ENCODE results near the gene CCNL2.

CCNL2 gene

DNA sequence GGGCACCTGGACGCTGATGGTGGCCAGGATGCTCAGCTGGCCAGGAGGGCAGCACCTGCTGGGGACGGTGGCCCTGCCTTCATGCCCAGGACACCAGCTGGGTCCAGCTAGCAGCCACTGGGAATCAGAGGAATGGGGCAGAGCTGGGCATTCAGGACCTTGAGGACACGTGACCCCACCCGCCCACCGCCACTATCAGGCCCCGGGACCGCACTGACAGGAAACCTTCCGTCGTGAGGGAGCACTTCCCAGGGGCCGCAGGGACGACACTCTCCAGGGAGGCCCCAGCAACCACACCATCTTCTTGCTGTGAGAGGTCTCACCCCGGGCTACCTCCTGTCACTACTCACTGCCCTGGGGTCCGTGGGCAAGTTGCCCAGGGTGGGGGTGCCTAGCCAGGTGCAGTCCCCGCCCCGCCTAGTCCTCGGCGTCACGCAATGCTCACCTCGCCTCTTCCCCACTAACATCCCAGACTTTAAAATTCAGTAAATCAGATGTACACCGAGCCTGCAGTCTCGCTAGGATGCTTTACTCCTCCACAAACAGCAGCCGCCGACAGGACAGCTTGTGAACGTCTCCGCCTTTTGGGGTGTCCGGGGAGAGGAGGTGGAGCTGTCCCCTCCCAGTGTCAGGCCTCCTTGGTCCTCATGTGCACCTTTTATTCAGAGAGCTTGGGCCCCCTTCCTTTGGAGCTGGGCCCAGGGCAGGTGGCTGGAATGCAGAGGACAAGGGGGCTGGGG is 41.3 kb upstream of the CCNL2 start (continued):
- peak; percentile 49; the same call in 1 of the 2 replicates for TF ChIP-seq BCL11B (tag by site-specific recombination; IDR thresholded peaks at IDR 0.05; ENCODE audit: low read depth)

GRCh38 chr1:1439546-1440261 is 40.6 kb upstream of the CCNL2 start:
- Histone ChIP-seq H3K27ac (ENCODE audit: extremely low read depth, low read depth, low read length) (no peak overlapping the region), H3K9me3 (ENCODE audit: control insufficient read depth, insufficient read depth, low read depth, low read length) (no peaks in the 10 kb centered on the region), H3K4me3 (ENCODE audit: low read depth, low read length) (no peak overlapping the region), H3K36me3 (ENCODE audit: control insufficient read depth in 2 of 2, insufficient read depth in 1 of 2, low read length in 2 of 2) (peaks cover 0 to 9% of the 10 kb centered on the region in 2 experiments; a peak in 1 of 3 replicates), H3K4me1 (ENCODE audit: control insufficient read depth, insufficient read depth, low read length) (no peaks in the 10 kb centered on the region)
- ChIA-PET CTCF (interaction anchor here (0.7 to 2.9 kb wide), 4 partner anchors 11 to 424 kb away, joined by 3 to 14 read pairs (median 4); no protein-coding TSS in a partner anchor), POLR2A (no interaction called here)
- TF ChIP-seq ZNF830 (tag by site-specific recombination; IDR thresholded peaks at IDR 0.05; ENCODE audit: low read depth) (no peak), INSM2 (tag by site-specific recombination; IDR thresholded peaks at IDR 0.05) (no peak), PATZ1 (tag by site-specific recombination; IDR thresholded peaks at IDR 0.05) (no peak), ZNF621 (tag by site-specific recombination; IDR thresholded peaks at IDR 0.05) (no peak), ZFP3 (tag by site-specific recombination; IDR thresholded peaks at IDR 0.05; ENCODE audit: low read depth) (no peak), ZBTB7A (tag by site-specific recombination; IDR thresholded peaks at IDR 0.05; ENCODE audit: low read depth) (no peak), SP7 (tag by site-specific recombination; IDR thresholded peaks at IDR 0.05) (no peak), ZNF501 (tag by site-specific recombination; IDR thresholded peaks at IDR 0.05) (no peak), ZNF629 (tag by site-specific recombination; IDR thresholded peaks at IDR 0.05) (no peak), KLF8 (tag by site-specific recombination; IDR thresholded peaks at IDR 0.05) (no peak), ZNF37A (tag by site-specific recombination; IDR thresholded peaks at IDR 0.05) (no peak), ZNF391 (tag by site-specific recombination; IDR thresholded peaks at IDR 0.05; ENCODE audit: borderline replicate concordance, low read depth) (no peak), REPIN1 (tag by site-specific recombination; IDR thresholded peaks at IDR 0.05; ENCODE audit: low read depth) (no peak), ZNF19 (tag by site-specific recombination; IDR thresholded peaks at IDR 0.05; ENCODE audit: low read depth) (no peak)

GRCh38 chr1:1438531-1439381 is 39.6 kb upstream of the CCNL2 start:
- POLR2A ChIA-PET: no interaction called here
- no peaks in the 10 kb centered on the region for H3K9me3 ChIP-seq (ENCODE audit: control insufficient read depth, insufficient read depth, low read depth, low read length)
- H3K36me3 ChIP-seq (ENCODE audit: control insufficient read depth in 2 of 2, insufficient read depth in 1 of 2, low read length in 2 of 2): peaks cover 0 to 9% of the 10 kb centered on the region in 2 experiments; a peak in 1 of 3 replicates
- no peak overlapping the region for H3K4me3 ChIP-seq (ENCODE audit: low read depth, low read length)
- CTCF ChIA-PET: interaction anchor here (0.7 to 1.0 kb wide), 3 partner anchors 20 to 423 kb away, joined by 3 to 5 read pairs (median 3); partner anchors contain the start of gene MRPL20
- H3K27ac ChIP-seq (ENCODE audit: extremely low read depth, low read depth, low read length): no peak overlapping the region
- H3K4me1 ChIP-seq (ENCODE audit: control insufficient read depth, insufficient read depth, low read length): no peaks in the 10 kb centered on the region
- TF ChIP-seq ZNF645 (tag by site-specific recombination; IDR thresholded peaks at IDR 0.05) (no peak), ZNF423 (tag by site-specific recombination; IDR thresholded peaks at IDR 0.05) (no peak), ZNF202 (tag by site-specific recombination; IDR thresholded peaks at IDR 0.05; ENCODE audit: borderline replicate concordance) (no peak), ZNF221 (tag by site-specific recombination; IDR thresholded peaks at IDR 0.05; ENCODE audit: borderline replicate concordance) (no peak), YY1 (tag by site-specific recombination; IDR thresholded peaks at IDR 0.05) (no peak), ZSCAN18 (tag by site-specific recombination; IDR thresholded peaks at IDR 0.05) (no peak), ZNF791 (tag by site-specific recombination; IDR thresholded peaks at IDR 0.05) (no peak)
